Spleen (tissue), 11 donors: ENCODE data around the gene ATP7A. TPM values are rescaled to one million over a fixed set of nuclear protein-coding genes. Genes with fewer than 3 reads are reported as not detected.

Experiments
- DNase-seq: peaks from one replicate; pipeline ENCODE4 v3.0.0-alpha.2; 2020
- H3K27ac ChIP-seq, 8 donors: fragments of 200-600 bp; sonication (generic) in 7 of 8; 1 replicate in 4 of 8; 2 replicates in 4 of 8; pipeline versions ENCODE4 v1.5.0 to v1.8.0; 2016 to 2021; ENCODE audit warnings: inconsistent platforms in 4 of 8, mild to moderate bottlenecking in 4 of 8, moderate library complexity in 1 of 8
- H3K27me3 ChIP-seq, 7 donors: fragments of 200-600 bp; sonication (generic) in 6 of 7; replicated peaks in 1 of 7; 1 replicate in 4 of 7; 2 replicates in 3 of 7; pipeline versions ENCODE4 v1.5.0 to v1.8.0; 2016 to 2021; ENCODE audit warnings: inconsistent platforms in 3 of 7, mild to moderate bottlenecking in 1 of 7
- H3K36me3 ChIP-seq, 6 donors: fragments of 200-600 bp; sonication (generic) in 5 of 6; 1 replicate in 4 of 6; 2 replicates in 2 of 6; pipeline versions ENCODE4 v1.5.0 to v1.8.0; 2016 to 2021; ENCODE audit warnings: inconsistent platforms in 2 of 6
- H3K4me1 ChIP-seq, 6 donors: fragments of 200-600 bp; sonication (generic) in 5 of 6; 1 replicate in 3 of 6; 2 replicates in 3 of 6; pipeline versions ENCODE4 v1.5.0 to v1.8.0; 2016 to 2021; ENCODE audit warnings: inconsistent platforms in 3 of 6
- H3K4me3 ChIP-seq, 8 donors: fragments of 200-600 bp; sonication (generic) in 7 of 8; 1 replicate in 4 of 8; 2 replicates in 4 of 8; pipeline versions ENCODE4 v1.5.0 to v1.8.0; 2016 to 2021; ENCODE audit warnings: inconsistent platforms in 4 of 8, mild to moderate bottlenecking in 4 of 8, moderate library complexity in 2 of 8
- H3K9me3 ChIP-seq, 8 donors: fragments of 200-600 bp; sonication (generic) in 7 of 8; 1 replicate in 4 of 8; 2 replicates in 4 of 8; pipeline versions ENCODE4 v1.5.0 to v1.8.0; 2016 to 2021; ENCODE audit warnings: inconsistent platforms in 4 of 8
- CTCF ChIP-seq, 11 experiments: fragments of 200-600 bp in 7 of 11; fragments of 450-650 bp in 4 of 11; sonication (generic) in 4 of 11; IDR thresholded peaks in 8 of 11; conservative IDR thresholded peaks in 3 of 11; 1 replicate in 7 of 11; 2 replicates in 4 of 11; pipeline versions ENCODE4 v1.4.0 to v1.8.0; 2016 to 2021; ENCODE audit warnings: antibody characterized with exemption in 11 of 11, inconsistent platforms in 4 of 11, mild to moderate bottlenecking in 1 of 11
- POLR2A ChIP-seq, 3 donors: fragments of 450-650 bp; IDR thresholded peaks; one replicate each; pipeline ENCODE4 v1.5.1; 2017; ENCODE audit warnings: antibody characterized with exemption in 3 of 3, mild to moderate bottlenecking in 1 of 3
- POLR2AphosphoS5 ChIP-seq, 3 donors: sonication (generic); formaldehyde crosslinking; IDR thresholded peaks; one replicate each; pipeline ENCODE4 v1.5.1; 2017; ENCODE audit warnings: antibody characterized with exemption in 3 of 3
- WGBS, 5 donors: extraction: QIAGEN DNeasy Blood & Tissue Kit in 3 of 5; methylation state at CpG; one replicate each; pipeline versions ENCODE4 v1.1.5 to v1.1.7; 2013 to 2018; 5-methylcytosine and 5-hydroxymethylcytosine counted together
- intact Hi-C: fragments of 100-400 bp; cut with DNase I; formaldehyde crosslinking; loops from one replicate; pipeline ENCODE4 v1.15.0; 2023; ENCODE audit warnings: low total_unique reads
- polyA plus RNA-seq, 3 donors: library from polyadenylated mRNA; stranded (reverse); fragments of 200-250 nt; gene quantifications; one replicate each; pipeline ENCODE4 v1.2.1, GENCODE V29; 2013
- total RNA-seq, 7 donors: library from RNA; depleted of rRNA in 3 of 7; stranded (reverse); fragments of >200 nt in 3 of 7; fragmentation: NEBNext Ultra II Directional in 4 of 7; extraction: Animal tissue kit (Norgen Biotek cat#: 25700) in 4 of 7; gene quantifications; one replicate each; pipeline versions ENCODE4 v1.1.0 to v1.2.1, GENCODE V29; 2016 to 2021
- donor health status: healthy with polysubstance abuse.
- donor health status: DM: no; HTN: no; CAD: no; lungs with moderate emphysema.
- donor health status: DM: no; HTN: no; CAD: no.
- donor health status: Bipolar disorder and iron deficiency.
- donor health status: healthy.
- donor health status: DM: no; HTN: no; CAD: no.
- donor health status: DM: yes; HTN: yes; CAD: no.

Gene ATP7A
- total and polyA plus RNA-seq, 10 donors, result 1.4 to 18.8 (median 14.9) TPM

- intact Hi-C loops, result no loop called here
- no peaks in the 10 kb centered on the region for H3K27me3 ChIP-seq
- 65 to 84% (median 76%) methylated on average over 10 of the region's 10 CpGs for WGBS, 5 donors
- H3K4me3 ChIP-seq, result peak overlapping the region in 3 of 8 donors; percentile 47 to 70 (median 61)
- no peak for TF ChIP-seq CTCF (IDR thresholded peaks at IDR 0.05 in 8 of 11, conservative IDR thresholded peaks at IDR 0.05 in 3 of 11)
- no peak for TF ChIP-seq POLR2A (IDR thresholded peaks at IDR 0.05)
- no peak for TF ChIP-seq POLR2AphosphoS5 (IDR thresholded peaks at IDR 0.05)
- peak overlapping the region in 4 of 8 donors; percentile 93 to 97 (median 95) for H3K27ac ChIP-seq
- peaks cover 0 to 3% (median 0%) of the 10 kb centered on the region in 8 donors for H3K9me3 ChIP-seq
- no peaks in the 10 kb centered on the region for H3K36me3 ChIP-seq
- H3K4me1 ChIP-seq, result peaks cover 5 to 42% (median 15%) of the 10 kb centered on the region in 6 donors
- no peak for DNase-seq
Measured at GRCh38 chrX:77893713-77894112, 16.8 kb upstream of the ATP7A start.

GRCh38 chrX:77894921-77895886 lies 15.3 kb upstream of the ATP7A start, which contains the start of gene MAGT1:
Gene MAGT1, minus strand, starts transcription at chrX:77895435. Its CDS starts 25 bp downstream, at chrX:77895410.
- intact Hi-C loops, result no loop called here
- 0 to 48% (median 1%) methylated on average over 28 to 49 of the region's 49 CpGs for WGBS, 5 donors
- Histone ChIP-seq H3K36me3 (no peaks in the 10 kb centered on the region), H3K4me3 (peak within 1 kb of the TSS; percentile 40 to 70 (median 52)), H3K27ac (peak within 1 kb of the TSS; percentile 82 to 97 (median 94)), H3K27me3 (no peaks in the 10 kb centered on the region), H3K9me3 (peaks cover 0 to 3% (median 0%) of the 10 kb centered on the region in 8 donors), H3K4me1 (peaks cover 5 to 43% (median 15%) of the 10 kb centered on the region in 6 donors)
- peak; percentile 94 for DNase-seq
- TF ChIP-seq POLR2A (IDR thresholded peaks at IDR 0.05) (peak in 2 of 3 donors; percentile 84 to 95), CTCF (IDR thresholded peaks at IDR 0.05 in 8 of 11, conservative IDR thresholded peaks at IDR 0.05 in 3 of 11) (no peak), POLR2AphosphoS5 (IDR thresholded peaks at IDR 0.05) (peak; percentile 88 to 99 (median 98))

GRCh38 chrX:77899081-77899828 lies 11.2 kb upstream of the ATP7A start, which contains the start of gene COX7B:
Gene COX7B, plus strand, starts transcription at chrX:77899468. Its CDS starts 86 bp downstream, at chrX:77899554.
- intact Hi-C loops, result no loop called here
- TF ChIP-seq POLR2A (IDR thresholded peaks at IDR 0.05) (peak in 1 of 3 donors; percentile 58), CTCF (IDR thresholded peaks at IDR 0.05 in 8 of 11, conservative IDR thresholded peaks at IDR 0.05 in 3 of 11) (peak in 7 of 11 experiments; percentile 19 to 64 (median 54)), POLR2AphosphoS5 (IDR thresholded peaks at IDR 0.05) (peak in 1 of 3 donors; percentile 89)
- H3K36me3 ChIP-seq, result peaks cover 0 to 28% (median 5%) of the 10 kb centered on the region in 6 donors
- H3K4me3 ChIP-seq, result peak within 1 kb of the TSS; percentile 22 to 77 (median 48)
- H3K27ac ChIP-seq, result peak within 1 kb of the TSS; percentile 57 to 93 (median 89)
- no peaks in the 10 kb centered on the region for H3K27me3 ChIP-seq
- peaks cover 0 to 3% (median 0%) of the 10 kb centered on the region in 8 donors for H3K9me3 ChIP-seq
- no peak for DNase-seq
- WGBS, 5 donors, result 0 to 49% (median 1%) methylated on average over 28 of the region's 28 CpGs
- peaks cover 0 to 34% (median 19%) of the 10 kb centered on the region in 6 donors for H3K4me1 ChIP-seq
